WTC11 (cell line): ENCODE results near the gene PAQR6. TPM values are rescaled to one million over a fixed set of nuclear protein-coding genes. Genes with fewer than 3 reads are reported as not detected.

Source experiments
- AR ChIP-seq: fragments of 250-450 bp; sonication (Bioruptor Pico); IDR thresholded peaks from 2 replicates; pipeline ENCODE4 v1.9.0; 2021; ENCODE audit warnings: mild to moderate bottlenecking
- ATF6 ChIP-seq: sonication (generic); formaldehyde crosslinking; IDR thresholded peaks from 2 replicates; pipeline ENCODE4 v1.8.1; 2023; ENCODE audit warnings: mild to moderate bottlenecking, missing genetic modification reagents
- E2F4 ChIP-seq: sonication (generic); formaldehyde crosslinking; IDR thresholded peaks from 2 replicates; pipeline ENCODE4 v1.8.1; 2022; ENCODE audit warnings: low read depth, mild to moderate bottlenecking, moderate library complexity, missing genetic modification reagents, borderline replicate concordance
- E2F5 ChIP-seq: sonication (generic); formaldehyde crosslinking; IDR thresholded peaks from 2 replicates; pipeline ENCODE4 v1.8.1; 2022; ENCODE audit warnings: mild to moderate bottlenecking, moderate library complexity, missing genetic modification reagents
- FOXJ3 ChIP-seq: sonication (generic); formaldehyde crosslinking; IDR thresholded peaks from 2 replicates; pipeline ENCODE4 v1.9.0; 2021; ENCODE audit warnings: missing genetic modification reagents, mild to moderate bottlenecking, borderline replicate concordance
- FOXP1 ChIP-seq: sonication (generic); formaldehyde crosslinking; IDR thresholded peaks from 2 replicates; pipeline ENCODE4 v1.8.0; 2022; ENCODE audit warnings: missing genetic modification reagents, mild to moderate bottlenecking, moderate library complexity, borderline replicate concordance
- GRHL2 ChIP-seq: fragments of 250-450 bp; sonication (Bioruptor Pico); IDR thresholded peaks from 2 replicates; pipeline ENCODE4 v1.8.0; 2022; ENCODE audit warnings: mild to moderate bottlenecking, moderate library complexity; ENCODE audit not compliant: insufficient replicate concordance, severe bottlenecking
- GTF2I ChIP-seq: fragments of 250-450 bp; sonication (Bioruptor Pico); conservative IDR thresholded peaks from 2 replicates; pipeline ENCODE4 v1.4.0; 2021; ENCODE audit warnings: mild to moderate bottlenecking
- IRF2 ChIP-seq: sonication (generic); formaldehyde crosslinking; IDR thresholded peaks from 2 replicates; pipeline ENCODE4 v1.8.0; 2022; ENCODE audit warnings: low read depth, missing genetic modification reagents, borderline replicate concordance
- KAT7 ChIP-seq: sonication (generic); formaldehyde crosslinking; IDR thresholded peaks from 2 replicates; pipeline ENCODE4 v1.8.1; 2023; ENCODE audit warnings: missing genetic modification reagents, mild to moderate bottlenecking, borderline replicate concordance
- MYBL2 ChIP-seq: sonication (generic); formaldehyde crosslinking; IDR thresholded peaks from 2 replicates; pipeline ENCODE4 v1.8.1; 2023; ENCODE audit warnings: mild to moderate bottlenecking, moderate library complexity, missing genetic modification reagents
- NFYB ChIP-seq: sonication (generic); formaldehyde crosslinking; conservative IDR thresholded peaks from 2 replicates; pipeline ENCODE4 v1.8.0; 2022; ENCODE audit warnings: low read depth, missing genetic modification reagents
- NR3C1 ChIP-seq: sonication (generic); formaldehyde crosslinking; conservative IDR thresholded peaks from 2 replicates; pipeline ENCODE4 v1.8.1; 2023; ENCODE audit warnings: low read depth, mild to moderate bottlenecking, missing genetic modification reagents
- PRRX2 ChIP-seq: fragments of 250-450 bp; sonication (Bioruptor Pico); IDR thresholded peaks from 2 replicates; pipeline ENCODE4 v1.8.0; 2021; ENCODE audit warnings: mild to moderate bottlenecking
- SMAD3 ChIP-seq: sonication (generic); formaldehyde crosslinking; IDR thresholded peaks from 2 replicates; pipeline ENCODE4 v1.8.0; 2022; ENCODE audit warnings: missing genetic modification reagents, mild to moderate bottlenecking, borderline replicate concordance
- ZNF138 ChIP-seq: sonication (generic); formaldehyde crosslinking; conservative IDR thresholded peaks from 2 replicates; pipeline ENCODE4 v1.8.1; 2022; ENCODE audit warnings: mild to moderate bottlenecking, moderate library complexity, missing genetic modification reagents
- ZNF219 ChIP-seq: sonication (generic); formaldehyde crosslinking; IDR thresholded peaks from 2 replicates; pipeline ENCODE4 v1.8.0; 2023; ENCODE audit warnings: missing genetic modification reagents, mild to moderate bottlenecking, borderline replicate concordance
- ZNF232 ChIP-seq: sonication (generic); formaldehyde crosslinking; IDR thresholded peaks from 2 replicates; pipeline ENCODE4 v1.8.0; 2022; ENCODE audit warnings: mild to moderate bottlenecking, missing genetic modification reagents
- ZNF263 ChIP-seq: sonication (generic); formaldehyde crosslinking; IDR thresholded peaks from 2 replicates; pipeline ENCODE4 v1.8.1; 2022; ENCODE audit warnings: low read depth, mild to moderate bottlenecking, moderate library complexity, missing genetic modification reagents
- ZNF281 ChIP-seq: sonication (generic); formaldehyde crosslinking; IDR thresholded peaks from 2 replicates; pipeline ENCODE4 v1.8.0; 2023; ENCODE audit warnings: mild to moderate bottlenecking, missing genetic modification reagents
- ZNF317 ChIP-seq: sonication (generic); formaldehyde crosslinking; IDR thresholded peaks from 2 replicates; pipeline ENCODE4 v1.8.1; 2023; ENCODE audit warnings: low read depth, mild to moderate bottlenecking, moderate library complexity, missing genetic modification reagents, borderline replicate concordance
- ZNF425 ChIP-seq: fragments of 250-450 bp; sonication (Bioruptor Pico); conservative IDR thresholded peaks from 2 replicates; pipeline ENCODE4 v1.9.0; 2021; ENCODE audit warnings: mild to moderate bottlenecking
- ZNF512 ChIP-seq: sonication (generic); formaldehyde crosslinking; IDR thresholded peaks from 2 replicates; pipeline ENCODE4 v1.8.1; 2022; ENCODE audit warnings: missing genetic modification reagents, borderline replicate concordance
- total RNA-seq: library from RNA; stranded (reverse); gene quantifications from 3 replicates; pipeline ENCODE4 v1.2.3, GENCODE V29; 2021

Gene PAQR6
- total RNA-seq, 1 experiment from 2014 or later: 5.9 TPM

GRCh38 chr1:156282479-156283222, 34.8 kb upstream of the PAQR6 start, which contains the start of gene SMG5 (continued):
- TF ChIP-seq KAT7 (CRISPR knock-in tag): peak; percentile 67; the same call in 1 of the 2 replicates
- no peak for TF ChIP-seq ZNF138 (CRISPR knock-in tag)
- TF ChIP-seq GTF2I: no peak
- TF ChIP-seq AR: no peak
- TF ChIP-seq ZNF317 (CRISPR knock-in tag): no peak
- no peak for TF ChIP-seq ZNF425 (CRISPR knock-in tag)
- TF ChIP-seq ZNF263: no peak
- TF ChIP-seq E2F5 (CRISPR knock-in tag): no peak; the same call in 1 of the 2 replicates
- 0 out of 2 replicates have a peak, but pooled peaks have one; percentile 17 for TF ChIP-seq ZNF281 (CRISPR knock-in tag)
- no peak for TF ChIP-seq FOXJ3 (CRISPR knock-in tag)
- no peak for TF ChIP-seq ZNF219
- TF ChIP-seq NR3C1 (CRISPR knock-in tag): no peak
- TF ChIP-seq IRF2: no peak
- peak; percentile 91 for TF ChIP-seq FOXP1 (CRISPR knock-in tag)
- TF ChIP-seq E2F4 (CRISPR knock-in tag): no peak; the same call in 1 of the 2 replicates
- TF ChIP-seq MYBL2: peak; percentile 45; the same call in 1 of the 2 replicates
- no peak for TF ChIP-seq ATF6 (CRISPR knock-in tag)
- peak; percentile 14; the same call in 1 of the 2 replicates for TF ChIP-seq SMAD3 (CRISPR knock-in tag)
- no peak for TF ChIP-seq GRHL2 (CRISPR knock-in tag)
- no peak for TF ChIP-seq PRRX2
- peak; percentile 45 for TF ChIP-seq NFYB (CRISPR knock-in tag)
- no peak for TF ChIP-seq ZNF512 (CRISPR knock-in tag)
- no peak for TF ChIP-seq ZNF232 (CRISPR knock-in tag)
